Liver (tissue), 9 donors: ENCODE results near the gene FADS2. TPM values are rescaled to one million over a fixed set of nuclear protein-coding genes. Genes with fewer than 3 reads are reported as not detected.

Experiments
- DNase-seq: peaks from one replicate; pipeline ENCODE4 v3.0.0-alpha.2; 2017; ENCODE audit warnings: low spot score
- H3K27ac ChIP-seq, 2 donors: one replicate each; pipeline ENCODE4 v1.7.0; 2013; ENCODE audit warnings: inconsistent platforms in 2 of 2, low read length in 2 of 2, control low read depth in 1 of 2, low read depth in 1 of 2, mild to moderate bottlenecking in 1 of 2
- H3K27me3 ChIP-seq, 4 donors: one replicate each; pipeline versions ENCODE4 v1.6.1 to v1.7.0; 2013; ENCODE audit warnings: low read length in 3 of 4, inconsistent platforms in 1 of 4, mild to moderate bottlenecking in 1 of 4, moderate library complexity in 1 of 4; ENCODE audit not compliant: control insufficient read depth in 4 of 4, insufficient read depth in 4 of 4
- H3K36me3 ChIP-seq, 4 donors: one replicate each; pipeline versions ENCODE4 v1.6.1 to v1.7.0; 2013; ENCODE audit warnings: low read length in 3 of 4, mild to moderate bottlenecking in 3 of 4, low read depth in 1 of 4, moderate library complexity in 1 of 4; ENCODE audit not compliant: control insufficient read depth in 4 of 4, insufficient read depth in 3 of 4
- H3K4me1 ChIP-seq, 4 donors: one replicate each; pipeline versions ENCODE4 v1.6.1 to v1.7.0; 2013; ENCODE audit warnings: low read length in 3 of 4, mild to moderate bottlenecking in 3 of 4, moderate library complexity in 1 of 4; ENCODE audit not compliant: control insufficient read depth in 4 of 4, insufficient read depth in 4 of 4
- H3K4me3 ChIP-seq, 3 donors: one replicate each; pipeline versions ENCODE4 v1.6.1 to v1.7.0; 2013; ENCODE audit warnings: low read length in 3 of 3, control low read depth in 1 of 3, low read depth in 1 of 3, mild to moderate bottlenecking in 1 of 3
- H3K9ac ChIP-seq, 2 donors: one replicate each; pipeline ENCODE4 v1.7.0; 2013; ENCODE audit warnings: low read length in 2 of 2, mild to moderate bottlenecking in 2 of 2, moderate library complexity in 2 of 2, control low read depth in 1 of 2, low read depth in 1 of 2
- H3K9me3 ChIP-seq, 4 donors: one replicate each; pipeline versions ENCODE4 v1.6.1 to v1.7.0; 2013; ENCODE audit warnings: low read length in 3 of 4; ENCODE audit not compliant: control insufficient read depth in 4 of 4
- CTCF ChIP-seq: fragments of 150-350 bp; IDR thresholded peaks from 2 replicates; pipeline ENCODE4 v1.5.1; 2017; ENCODE audit warnings: improper control_type of control experiment, low read depth, low read length; ENCODE audit not compliant: missing input control
- EGR1 ChIP-seq, 2 donors: IDR thresholded peaks; 2 replicates each; pipeline ENCODE4 v1.6.1; 2016 to 2018; ENCODE audit warnings: antibody characterized with exemption in 2 of 2, low read depth in 2 of 2
- FOXA1 ChIP-seq: IDR thresholded peaks from 2 replicates; pipeline ENCODE4 v1.6.1; 2016; ENCODE audit warnings: antibody characterized with exemption
- FOXA2 ChIP-seq: IDR thresholded peaks from 2 replicates; pipeline ENCODE4 v1.6.1; 2016; ENCODE audit warnings: antibody characterized with exemption
- GABPA ChIP-seq, 2 donors: IDR thresholded peaks in 1 of 2; conservative IDR thresholded peaks in 1 of 2; 2 replicates each; pipeline ENCODE4 v1.6.1; 2016; ENCODE audit warnings: antibody characterized with exemption in 2 of 2, mild to moderate bottlenecking in 1 of 2, moderate library complexity in 1 of 2
- HNF4A ChIP-seq, 2 donors: conservative IDR thresholded peaks; 2 replicates each; pipeline ENCODE4 v1.6.1; 2016; ENCODE audit warnings: antibody characterized with exemption in 2 of 2, mild to moderate bottlenecking in 2 of 2
- HNF4G ChIP-seq: IDR thresholded peaks from 2 replicates; pipeline ENCODE4 v1.6.1; 2016; ENCODE audit warnings: antibody characterized with exemption
- NR2F2 ChIP-seq: IDR thresholded peaks from 2 replicates; pipeline ENCODE4 v1.6.1; 2016; ENCODE audit warnings: antibody characterized with exemption
- RAD21 ChIP-seq, 2 donors: IDR thresholded peaks; 2 replicates each; pipeline ENCODE4 v1.6.1; 2016; ENCODE audit warnings: antibody characterized with exemption in 2 of 2, mild to moderate bottlenecking in 2 of 2
- REST ChIP-seq: IDR thresholded peaks from 2 replicates; pipeline ENCODE4 v1.6.1; 2016; ENCODE audit warnings: antibody characterized with exemption, mild to moderate bottlenecking
- RXRA ChIP-seq, 2 donors: IDR thresholded peaks; 2 replicates each; pipeline ENCODE4 v1.6.1; 2017 to 2018; ENCODE audit warnings: antibody characterized with exemption in 2 of 2, mild to moderate bottlenecking in 1 of 2
- SP1 ChIP-seq: IDR thresholded peaks from 2 replicates; pipeline ENCODE4 v1.6.1; 2018; ENCODE audit warnings: antibody characterized with exemption, mild to moderate bottlenecking
- TAF1 ChIP-seq: conservative IDR thresholded peaks from 2 replicates; pipeline ENCODE4 v1.6.1; 2016; ENCODE audit warnings: antibody characterized with exemption, mild to moderate bottlenecking
- YY1 ChIP-seq: IDR thresholded peaks from 2 replicates; pipeline ENCODE4 v1.6.1; 2016; ENCODE audit warnings: antibody characterized with exemption, mild to moderate bottlenecking
- WGBS: extraction: QIAGEN DNeasy Blood & Tissue Kit; methylation state at CpG from one replicate; pipeline ENCODE4 v1.1.7; 2013; 5-methylcytosine and 5-hydroxymethylcytosine counted together
- polyA plus RNA-seq, 2 donors: library from polyadenylated mRNA; stranded (reverse) in 1 of 2; unstranded in 1 of 2; fragments of 200-250 nt in 1 of 2; fragments of >200 nt in 1 of 2; fragmentation: Nextera tagmentation in 1 of 2; extraction: Ambion mirVana in 1 of 2; gene quantifications; one replicate each; pipeline versions ENCODE4 v1.2.1 to v1.2.3, GENCODE V29; 2013 to 2015
- total RNA-seq, 2 donors: library from RNA; depleted of rRNA; stranded (reverse); fragments of >200 nt; gene quantifications; one replicate each; pipeline ENCODE4 v1.2.3, GENCODE V29; 2014
- TF ChIP-seq, protein P1 (sequence below): IDR thresholded peaks from 2 replicates; pipeline ENCODE4 v1.6.1; 2016; ENCODE audit warnings: antibody characterized with exemption
- TF ChIP-seq, protein P2 (sequence below): IDR thresholded peaks from 2 replicates; pipeline ENCODE4 v1.6.1; 2016; ENCODE audit warnings: antibody characterized with exemption
- donor health status: healthy.
- donor health status: healthy.
- donor health status: healthy.
- donor health status: healthy.
- donor health status: healthy.

FADS2 gene
- total and polyA plus RNA-seq, 4 donors, result 2.8 to 281 (median 84.9) TPM

DNA sequence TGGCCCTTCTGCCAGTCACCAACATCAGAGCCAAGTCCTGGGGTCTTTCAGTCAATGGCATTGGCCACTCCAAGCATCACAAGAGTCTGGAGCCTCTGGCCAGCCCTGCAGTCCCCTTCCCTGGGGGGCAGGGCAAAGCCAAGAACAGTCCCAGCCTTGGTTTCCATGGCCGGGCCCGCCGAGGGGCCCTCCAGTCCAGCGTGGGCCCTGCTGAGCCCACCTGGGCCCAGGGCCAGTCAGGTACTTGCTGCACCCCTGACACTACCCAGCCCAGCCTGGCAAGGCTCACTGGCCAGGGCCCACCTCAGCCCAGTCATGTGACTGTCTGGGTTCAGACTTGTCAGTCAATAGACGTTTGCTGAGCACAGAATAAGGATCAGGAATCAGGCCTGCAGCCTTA, 46.5 kb upstream of the FADS2 start:
- DNase-seq, result no peak
- TF ChIP-seq RAD21 (IDR thresholded peaks at IDR 0.05) (no peak), GABPA (IDR thresholded peaks at IDR 0.05 in 1 of 2, conservative IDR thresholded peaks at IDR 0.05 in 1 of 2) (no peak), YY1 (no peak), REST (no peak), HNF4G (no peak), EGR1 (IDR thresholded peaks at IDR 0.05; ENCODE audit: low read depth in 2 of 2) (no peak), FOXA1 (no peak), HNF4A (conservative IDR thresholded peaks at IDR 0.05) (no peak), CTCF (no peak), NR2F2 (no peak), RXRA (IDR thresholded peaks at IDR 0.05) (no peak), TAF1 (no peak)
- TF ChIP-seq, protein P1, sequence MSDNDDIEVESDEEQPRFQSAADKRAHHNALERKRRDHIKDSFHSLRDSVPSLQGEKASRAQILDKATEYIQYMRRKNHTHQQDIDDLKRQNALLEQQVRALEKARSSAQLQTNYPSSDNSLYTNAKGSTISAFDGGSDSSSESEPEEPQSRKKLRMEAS, result no peak
- TF ChIP-seq, protein P2, sequence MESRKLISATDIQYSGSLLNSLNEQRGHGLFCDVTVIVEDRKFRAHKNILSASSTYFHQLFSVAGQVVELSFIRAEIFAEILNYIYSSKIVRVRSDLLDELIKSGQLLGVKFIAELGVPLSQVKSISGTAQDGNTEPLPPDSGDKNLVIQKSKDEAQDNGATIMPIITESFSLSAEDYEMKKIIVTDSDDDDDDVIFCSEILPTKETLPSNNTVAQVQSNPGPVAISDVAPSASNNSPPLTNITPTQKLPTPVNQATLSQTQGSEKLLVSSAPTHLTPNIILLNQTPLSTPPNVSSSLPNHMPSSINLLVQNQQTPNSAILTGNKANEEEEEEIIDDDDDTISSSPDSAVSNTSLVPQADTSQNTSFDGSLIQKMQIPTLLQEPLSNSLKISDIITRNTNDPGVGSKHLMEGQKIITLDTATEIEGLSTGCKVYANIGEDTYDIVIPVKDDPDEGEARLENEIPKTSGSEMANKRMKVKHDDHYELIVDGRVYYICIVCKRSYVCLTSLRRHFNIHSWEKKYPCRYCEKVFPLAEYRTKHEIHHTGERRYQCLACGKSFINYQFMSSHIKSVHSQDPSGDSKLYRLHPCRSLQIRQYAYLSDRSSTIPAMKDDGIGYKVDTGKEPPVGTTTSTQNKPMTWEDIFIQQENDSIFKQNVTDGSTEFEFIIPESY, result no peak
- WGBS, result 84% methylated on average over 5 of the region's 5 CpGs

DNA sequence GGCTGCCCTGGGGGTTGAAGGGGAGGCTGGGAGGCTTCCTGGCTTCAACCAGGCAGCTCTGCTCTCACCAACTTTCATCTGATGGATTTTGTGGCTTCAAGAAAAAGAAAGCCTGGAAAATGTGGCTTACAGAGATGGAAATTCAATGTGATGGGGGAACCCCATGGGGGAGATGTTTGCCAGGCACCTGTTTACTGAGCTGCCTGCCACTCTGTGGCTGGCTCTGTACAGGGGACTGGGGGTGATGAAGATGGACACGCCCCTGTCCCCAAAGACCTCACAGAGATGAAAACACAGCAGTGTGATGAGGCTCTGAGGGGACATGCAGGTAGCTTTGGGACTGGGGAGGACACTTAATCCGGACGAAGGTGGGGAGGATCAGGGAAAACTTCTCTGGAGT, 45.8 kb upstream of the FADS2 start:
- WGBS, result 93% methylated on average over 3 of the region's 3 CpGs
- Histone ChIP-seq H3K9ac (no peak overlapping the region), H3K36me3 (peaks cover 6 to 79% (median 16%) of the 10 kb centered on the region in 4 donors), H3K27ac (no peak overlapping the region), H3K4me3 (no peak overlapping the region), H3K4me1 (no peaks in the 10 kb centered on the region), H3K27me3 (no peaks in the 10 kb centered on the region), H3K9me3 (no peaks in the 10 kb centered on the region)
- DNase-seq, result no peak
- TF ChIP-seq EGR1 (IDR thresholded peaks at IDR 0.05; ENCODE audit: low read depth in 2 of 2) (no peak), SP1 (no peak), HNF4A (conservative IDR thresholded peaks at IDR 0.05) (no peak), YY1 (no peak), FOXA1 (no peak), HNF4G (no peak), FOXA2 (no peak)
- TF ChIP-seq, protein P1, result no peak

More for the DNA sequence above, 46.5 kb upstream of the FADS2 start:
- H3K9me3 ChIP-seq, result no peaks in the 10 kb centered on the region
- no peak overlapping the region for H3K4me3 ChIP-seq
- no peaks in the 10 kb centered on the region for H3K27me3 ChIP-seq
- H3K4me1 ChIP-seq, result no peaks in the 10 kb centered on the region
- no peak overlapping the region for H3K27ac ChIP-seq
- no peak overlapping the region for H3K9ac ChIP-seq
- H3K36me3 ChIP-seq, result peaks cover 3 to 72% (median 12%) of the 10 kb centered on the region in 4 donors
